Activated CD4-positive, alpha-beta memory T cell treated with anti-CD3 and anti-CD28 coated beads, Interleukin-2, amount 10 ng/mL, durations not matched to agents 7 days and 5 days (primary cell): Measurements from ENCODE around the gene SRRM2. TPM values are rescaled to one million over a fixed set of nuclear protein-coding genes. Genes with fewer than 3 reads are reported as not detected.

Experiments
- total RNA-seq, 2 experiments: library from RNA; stranded (reverse); gene quantifications; one replicate each; pipeline ENCODE4 v1.2.3, GENCODE V29; 2021

Gene SRRM2
- total RNA-seq, 2 experiments from 2014 or later: 520 to 539 TPM

Other genes starting within 250 kb of the SRRM2 start
- 100 to 1,000 TPM; 112 to 125 TPM for gene ATP6V0C, start 238.7 kb upstream of the SRRM2 start, total RNA-seq
- 10 to 100 TPM; 51.6 to 55.5 TPM for gene AMDHD2, start 232.3 kb upstream of the SRRM2 start, total RNA-seq
- gene CEMP1, start 221.2 kb upstream of the SRRM2 start, total RNA-seq: under 1 TPM in 1 of 2 experiments, not detected in 1; 0.23 TPM
- gene PDPK1, start 214.6 kb upstream of the SRRM2 start, total RNA-seq: 10 to 100 TPM; 43.5 to 45.2 TPM
- 10 to 100 TPM; 35.9 to 39.8 TPM for gene KCTD5, start 70.1 kb upstream of the SRRM2 start, total RNA-seq
- gene PRSS27, start 32.4 kb upstream of the SRRM2 start, total RNA-seq: 1 to 10 TPM; 1.6 to 1.8 TPM
- 100 to 1,000 TPM; 141 to 150 TPM for gene ELOB, start 24.6 kb downstream of the SRRM2 start, total RNA-seq
- gene PRSS33, start 34.9 kb downstream of the SRRM2 start, total RNA-seq: not detected
- not detected for gene PRSS41, start 45.8 kb downstream of the SRRM2 start, total RNA-seq
- gene PRSS21, start 64.6 kb downstream of the SRRM2 start, total RNA-seq: 1 to 10 TPM; 3.0 to 4.0 TPM
- 1 to 10 TPM; 8.8 to 9.8 TPM for gene ZG16B, start 77.7 kb downstream of the SRRM2 start, total RNA-seq
- not detected for gene PRSS22, start 105.5 kb downstream of the SRRM2 start, total RNA-seq
- 10 to 100 TPM; 19.4 to 20.5 TPM for gene FLYWCH2, start 130.6 kb downstream of the SRRM2 start, total RNA-seq
- 10 to 100 TPM; 75.2 to 80.8 TPM for gene FLYWCH1, start 159.3 kb downstream of the SRRM2 start, total RNA-seq
- gene KREMEN2, start 211.6 kb downstream of the SRRM2 start, total RNA-seq: not detected
- gene PAQR4, start 216.7 kb downstream of the SRRM2 start, total RNA-seq: 10 to 100 TPM; 50.0 to 52.3 TPM
- gene PKMYT1, start 227.8 kb downstream of the SRRM2 start, total RNA-seq: 100 to 1,000 TPM; 118 to 124 TPM